Calu3 (cell line): ENCODE results near the gene TNFRSF18. TPM values are rescaled to one million over a fixed set of nuclear protein-coding genes. Genes with fewer than 3 reads are reported as not detected.

Experiments
- BruUV-seq: library from RNA; stranded (reverse); fragments of 400-500 nt; replicated peaks from 2 replicates; lab custom pipeline; 2021; lab: Mats Ljungman, UMichigan
- CTCF ChIA-PET: fragments of 300-600 bp; sonication (Branson Sonifier 250); formaldehyde crosslinking; loops from one replicate; lab custom pipeline; 2022; ENCODE audit warnings: antibody characterized with exemption; lab: Charles Lee
- DNase-seq: peaks from one replicate; pipeline ENCODE4 v3.0.0; 2022
- H3K27ac Mint-ChIP-seq: one replicate; pipeline ENCODE4 v1.8.0; 2022; ENCODE audit warnings: mixed read lengths; ENCODE audit not compliant: unreplicated experiment
- H3K27me3 Mint-ChIP-seq: one replicate; pipeline ENCODE4 v1.8.0; 2022; ENCODE audit warnings: mixed read lengths; ENCODE audit not compliant: unreplicated experiment
- H3K36me3 Mint-ChIP-seq: one replicate; pipeline ENCODE4 v1.8.0; 2022; ENCODE audit warnings: mild to moderate bottlenecking, moderate library complexity, mixed read lengths; ENCODE audit not compliant: insufficient read depth, unreplicated experiment
- H3K4me1 Mint-ChIP-seq: one replicate; pipeline ENCODE4 v1.8.0; 2022; ENCODE audit warnings: mild to moderate bottlenecking, low read depth, mixed read lengths; ENCODE audit not compliant: unreplicated experiment
- H3K4me3 Mint-ChIP-seq: one replicate; pipeline ENCODE4 v1.8.0; 2022; ENCODE audit warnings: mild to moderate bottlenecking, low read depth, moderate library complexity, mixed read lengths; ENCODE audit not compliant: unreplicated experiment
- H3K9me3 Mint-ChIP-seq: one replicate; pipeline ENCODE4 v1.8.0; 2022; ENCODE audit warnings: low read depth, mixed read lengths; ENCODE audit not compliant: unreplicated experiment
- intact Hi-C: fragments of 100-400 bp; cut with micrococcal nuclease; formaldehyde crosslinking; loops from one replicate; pipeline ENCODE4 v1.10.0; 2022; ENCODE audit not compliant: unreplicated experiment
- total RNA-seq: library from RNA; stranded (reverse); gene quantifications from 2 replicates; pipeline ENCODE4 v1.2.3, GENCODE V29; 2022
- TF ChIP-seq, protein P1 (sequence below): fragments of 200-600 bp; IDR thresholded peaks from one replicate; pipeline ENCODE4 v1.8.0; 2022; ENCODE audit warnings: antibody characterized with exemption; ENCODE audit not compliant: unreplicated experiment

The TNFRSF18 gene
- total RNA-seq, 1 experiment from 2014 or later, result not detected

DNA sequence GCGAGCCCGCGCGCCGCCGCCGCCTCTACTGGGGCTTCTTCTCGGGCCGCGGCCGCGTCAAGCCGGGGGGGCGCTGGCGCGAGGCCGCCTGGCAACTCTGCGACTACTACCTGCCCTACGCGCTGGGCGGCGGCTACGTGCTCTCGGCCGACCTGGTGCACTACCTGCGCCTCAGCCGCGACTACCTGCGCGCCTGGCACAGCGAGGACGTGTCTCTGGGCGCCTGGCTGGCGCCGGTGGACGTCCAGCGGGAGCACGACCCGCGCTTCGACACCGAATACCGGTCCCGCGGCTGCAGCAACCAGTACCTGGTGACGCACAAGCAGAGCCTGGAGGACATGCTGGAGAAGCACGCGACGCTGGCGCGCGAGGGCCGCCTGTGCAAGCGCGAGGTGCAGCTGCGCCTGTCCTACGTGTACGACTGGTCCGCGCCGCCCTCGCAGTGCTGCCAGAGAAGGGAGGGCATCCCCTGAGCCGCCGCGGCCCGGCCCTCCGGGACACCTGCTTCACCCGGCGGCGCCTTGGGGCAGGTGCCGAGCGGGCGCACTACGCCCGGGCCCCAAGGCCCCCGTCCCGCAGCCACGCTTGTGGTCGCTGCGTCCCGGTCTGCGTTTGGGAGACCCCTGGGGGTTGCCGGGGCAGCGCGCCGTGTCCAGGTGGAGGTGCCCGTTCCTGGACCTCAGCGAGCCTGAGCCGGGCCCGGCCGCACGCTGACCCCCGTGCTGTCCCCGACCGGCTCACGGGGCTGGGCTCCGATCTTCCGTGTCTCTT lies 26.6 kb upstream of the TNFRSF18 start:
- CTCF ChIA-PET, result no interaction called here
- no peaks in the 10 kb centered on the region for H3K27me3 Mint-ChIP-seq
- intact Hi-C loops, result loop anchor here (10.0 kb wide), 1 partner anchor 68 kb away; no protein-coding TSS in a partner anchor

DNA sequence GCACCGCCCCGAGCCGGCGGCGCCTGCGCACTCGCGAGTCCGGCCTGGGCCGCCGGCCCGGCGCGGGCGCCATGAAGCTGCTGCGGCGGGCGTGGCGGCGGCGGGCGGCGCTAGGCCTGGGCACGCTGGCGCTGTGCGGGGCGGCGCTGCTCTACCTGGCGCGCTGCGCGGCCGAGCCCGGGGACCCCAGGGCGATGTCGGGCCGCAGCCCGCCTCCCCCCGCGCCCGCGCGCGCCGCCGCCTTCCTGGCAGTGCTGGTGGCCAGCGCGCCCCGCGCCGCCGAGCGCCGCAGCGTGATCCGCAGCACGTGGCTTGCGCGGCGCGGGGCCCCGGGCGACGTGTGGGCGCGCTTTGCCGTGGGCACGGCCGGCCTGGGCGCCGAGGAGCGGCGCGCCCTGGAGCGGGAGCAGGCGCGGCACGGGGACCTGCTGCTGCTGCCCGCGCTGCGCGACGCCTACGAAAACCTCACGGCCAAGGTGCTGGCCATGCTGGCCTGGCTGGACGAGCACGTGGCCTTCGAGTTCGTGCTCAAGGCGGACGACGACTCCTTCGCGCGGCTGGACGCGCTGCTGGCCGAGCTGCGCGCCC lies 25.9 kb upstream of the TNFRSF18 start, which contains the start of gene B3GALT6:
Gene B3GALT6, plus strand, starts transcription at position 30 of the 588 bp plus-strand sequence. Its CDS starts 42 bp downstream, at position 72.
- peaks cover 48% of the 10 kb centered on the region for H3K36me3 Mint-ChIP-seq
- TF ChIP-seq, protein P1, sequence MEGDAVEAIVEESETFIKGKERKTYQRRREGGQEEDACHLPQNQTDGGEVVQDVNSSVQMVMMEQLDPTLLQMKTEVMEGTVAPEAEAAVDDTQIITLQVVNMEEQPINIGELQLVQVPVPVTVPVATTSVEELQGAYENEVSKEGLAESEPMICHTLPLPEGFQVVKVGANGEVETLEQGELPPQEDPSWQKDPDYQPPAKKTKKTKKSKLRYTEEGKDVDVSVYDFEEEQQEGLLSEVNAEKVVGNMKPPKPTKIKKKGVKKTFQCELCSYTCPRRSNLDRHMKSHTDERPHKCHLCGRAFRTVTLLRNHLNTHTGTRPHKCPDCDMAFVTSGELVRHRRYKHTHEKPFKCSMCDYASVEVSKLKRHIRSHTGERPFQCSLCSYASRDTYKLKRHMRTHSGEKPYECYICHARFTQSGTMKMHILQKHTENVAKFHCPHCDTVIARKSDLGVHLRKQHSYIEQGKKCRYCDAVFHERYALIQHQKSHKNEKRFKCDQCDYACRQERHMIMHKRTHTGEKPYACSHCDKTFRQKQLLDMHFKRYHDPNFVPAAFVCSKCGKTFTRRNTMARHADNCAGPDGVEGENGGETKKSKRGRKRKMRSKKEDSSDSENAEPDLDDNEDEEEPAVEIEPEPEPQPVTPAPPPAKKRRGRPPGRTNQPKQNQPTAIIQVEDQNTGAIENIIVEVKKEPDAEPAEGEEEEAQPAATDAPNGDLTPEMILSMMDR, result no peak
- DNase-seq, result no peak
- CTCF ChIA-PET, result no interaction called here
- BruUV-seq, result no TSS peak
- intact Hi-C loops, result loop anchor here (10.0 kb wide), 1 partner anchor 68 kb away; no protein-coding TSS in a partner anchor
- peaks cover 16% of the 10 kb centered on the region for H3K4me1 Mint-ChIP-seq
- peak within 1 kb of the TSS; percentile 85 for H3K27ac Mint-ChIP-seq
- H3K27me3 Mint-ChIP-seq, result no peaks in the 10 kb centered on the region
- H3K9me3 Mint-ChIP-seq, result no peaks in the 10 kb centered on the region
- H3K4me3 Mint-ChIP-seq, result peak within 1 kb of the TSS; percentile 79

More for the DNA sequence above, 26.6 kb upstream of the TNFRSF18 start:
- H3K9me3 Mint-ChIP-seq, result no peaks in the 10 kb centered on the region
- H3K27ac Mint-ChIP-seq, result peak overlapping the region; percentile 76
- H3K4me1 Mint-ChIP-seq, result peaks cover 16% of the 10 kb centered on the region
- BruUV-seq, result no TSS peak
- H3K4me3 Mint-ChIP-seq, result peak overlapping the region; percentile 43
- TF ChIP-seq, protein P1, result no peak
- H3K36me3 Mint-ChIP-seq, result peaks cover 55% of the 10 kb centered on the region
- no peak for DNase-seq

DNA sequence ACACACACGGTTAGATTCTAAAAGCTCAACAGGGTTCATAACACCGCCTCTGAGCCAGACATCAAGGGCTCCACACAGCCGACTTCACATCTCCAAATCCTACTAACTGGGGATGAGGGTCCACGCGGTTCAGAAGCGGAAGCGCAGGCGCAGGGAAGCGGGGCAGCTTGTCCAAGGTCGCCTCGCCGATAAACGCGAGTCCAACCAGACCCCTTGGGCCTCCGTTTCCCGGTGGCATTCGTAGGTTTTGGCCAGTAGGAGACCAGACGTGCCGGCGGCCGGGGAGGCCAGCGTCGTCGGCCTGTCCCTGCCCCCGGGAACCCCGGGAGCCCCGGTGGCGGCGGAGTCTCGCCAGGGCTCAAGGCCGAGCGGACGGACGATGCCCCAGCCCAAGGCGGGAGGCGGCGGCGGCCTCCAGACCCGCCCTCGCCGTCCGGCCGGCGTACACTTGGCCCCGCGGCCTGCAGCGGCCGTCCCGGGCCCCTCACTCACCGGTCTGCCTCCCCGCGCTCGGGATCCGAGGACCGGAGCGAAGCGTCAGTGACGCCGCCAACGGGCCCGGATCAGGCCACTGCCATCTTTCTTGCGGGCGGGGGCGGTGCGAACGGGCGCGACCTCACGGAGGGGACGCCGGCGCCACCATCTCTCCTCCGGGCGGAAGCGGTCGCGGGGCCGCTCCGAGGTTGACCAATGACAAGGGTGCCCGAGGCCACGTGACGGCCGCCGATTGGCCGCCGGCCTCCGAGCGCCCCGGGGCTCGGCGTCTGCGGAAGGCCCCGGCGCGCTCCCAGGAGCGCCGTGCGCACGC lies 25.2 kb upstream of the TNFRSF18 start, which contains the start of gene SDF4:
Gene SDF4, minus strand, starts transcription at position 602 of the 808 bp plus-strand sequence. CDS start 3,229 bp downstream, outside the sequence.
- H3K4me3 Mint-ChIP-seq, result peak within 1 kb of the TSS; percentile 79
- H3K36me3 Mint-ChIP-seq, result peaks cover 41% of the 10 kb centered on the region
- no peaks in the 10 kb centered on the region for H3K9me3 Mint-ChIP-seq
- peak; percentile 94 for DNase-seq
- BruUV-seq, result no TSS peak
- no peaks in the 10 kb centered on the region for H3K27me3 Mint-ChIP-seq
- CTCF ChIA-PET, result interaction anchor here (0.6 to 1.5 kb wide), 2 partner anchors 74 to 109 kb away, joined by 5 to 8 read pairs; no protein-coding TSS in a partner anchor
- TF ChIP-seq, protein P1, result no peak
- intact Hi-C loops, result loop anchor here (10.0 kb wide), 1 partner anchor 67 kb away; no protein-coding TSS in a partner anchor
- peak within 1 kb of the TSS; percentile 85 for H3K27ac Mint-ChIP-seq
- H3K4me1 Mint-ChIP-seq, result peaks cover 16% of the 10 kb centered on the region
